Activated B cell treated with CpG ODN at 0.5 μM for 24 hours (primary cell): Measurements from ENCODE around the gene RBM6. TPM values are rescaled to one million over a fixed set of nuclear protein-coding genes. Genes with fewer than 3 reads are reported as not detected.

Source experiments
- ATAC-seq: fragments of 200-7000 bp; cut with Tn5 transposase; one replicate; pipeline ENCODE4 v1.10.0; 2021; ENCODE audit warnings: low read depth, mild to moderate bottlenecking, moderate library complexity
- CTCF ChIA-PET: fragments of 350-600 bp; sonication (Branson Sonifier 250); formaldehyde crosslinking; loops from one replicate; lab custom pipeline; 2021; ENCODE audit warnings: antibody characterized with exemption; lab: Charles Lee
- POLR2A ChIA-PET: fragments of 350-600 bp; sonication (Branson Sonifier 250); formaldehyde crosslinking; loops from one replicate; lab custom pipeline; 2021; ENCODE audit warnings: antibody characterized with exemption; lab: Charles Lee
- DNase-seq: peaks from one replicate; pipeline ENCODE4 v3.0.0; 2022
- H3K27ac Mint-ChIP-seq: one replicate; pipeline ENCODE4 v1.8.0; 2020; ENCODE audit warnings: mixed read lengths
- H3K27me3 Mint-ChIP-seq: one replicate; pipeline ENCODE4 v1.8.0; 2021; ENCODE audit warnings: mixed read lengths
- H3K36me3 Mint-ChIP-seq: one replicate; pipeline ENCODE4 v1.8.0; 2021; ENCODE audit warnings: low read depth, mixed read lengths
- H3K4me1 Mint-ChIP-seq: one replicate; pipeline ENCODE4 v1.8.0; 2021; ENCODE audit warnings: mixed read lengths
- H3K4me3 Mint-ChIP-seq: one replicate; pipeline ENCODE4 v1.8.0; 2020; ENCODE audit warnings: mild to moderate bottlenecking, mixed read lengths
- H3K9me3 Mint-ChIP-seq: one replicate; pipeline ENCODE4 v1.8.0; 2020; ENCODE audit warnings: mixed read lengths
- intact Hi-C: fragments of 100-400 bp; cut with micrococcal nuclease; formaldehyde crosslinking; loops from one replicate; pipeline ENCODE4 v1.15.1; 2024
- total RNA-seq: library from RNA; stranded (reverse); gene quantifications from 2 replicates; pipeline ENCODE4 v1.2.3, GENCODE V29; 2022
- TF ChIP-seq, protein P1 (sequence below): fragments of 200-600 bp; IDR thresholded peaks from one replicate; pipeline ENCODE4 v1.8.0; 2022; ENCODE audit warnings: antibody characterized with exemption, mild to moderate bottlenecking

Gene RBM6
- total RNA-seq, 1 donor from 2014 or later: 172 TPM

DNA sequence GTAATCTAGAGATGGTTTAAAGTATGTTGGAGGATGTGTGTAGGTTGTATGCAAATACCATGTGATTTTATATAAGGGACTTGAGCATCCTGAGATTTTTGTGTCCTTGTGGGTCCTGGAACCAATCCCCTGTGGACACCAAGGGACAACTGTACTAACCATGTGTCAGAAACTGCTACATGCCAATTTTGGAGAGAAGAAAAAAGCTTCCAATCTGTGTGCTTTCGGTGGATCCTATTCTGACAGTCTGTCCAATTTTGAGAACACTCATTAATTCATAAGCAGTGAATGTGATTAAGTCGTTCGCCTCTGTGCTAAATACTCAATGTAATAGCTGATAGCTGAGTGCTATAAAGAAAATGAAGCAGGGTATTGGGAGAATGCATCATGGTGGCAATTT, 61.6 kb downstream of the RBM6 start:
- peaks cover 75% of the 10 kb centered on the region for H3K36me3 Mint-ChIP-seq

DNA sequence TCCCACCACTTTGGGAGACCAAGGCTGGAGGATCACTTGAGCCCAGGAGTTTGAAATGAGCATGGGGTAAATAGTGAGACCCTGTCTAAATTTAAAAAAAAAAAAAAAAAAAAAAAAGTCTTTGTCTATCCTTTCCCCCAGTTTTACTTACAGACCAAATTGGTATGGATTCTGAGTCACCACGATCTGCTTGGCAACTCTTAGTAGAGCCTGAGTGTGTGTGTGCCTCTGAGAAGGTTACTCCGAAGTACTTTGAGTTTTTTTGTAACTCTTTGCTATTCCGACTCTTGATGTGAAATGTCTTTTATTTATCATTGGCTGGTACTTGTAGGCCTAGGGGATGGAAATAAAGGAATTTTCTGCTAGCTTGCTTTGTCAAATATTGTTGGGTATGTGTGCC, 63.3 kb downstream of the RBM6 start:
- Mint-ChIP-seq H3K4me1 (peaks cover 5% of the 10 kb centered on the region), H3K4me3 (no peak overlapping the region), H3K36me3 (peaks cover 67% of the 10 kb centered on the region), H3K9me3 (no peaks in the 10 kb centered on the region), H3K27me3 (no peaks in the 10 kb centered on the region), H3K27ac (no peak overlapping the region)
- ChIA-PET POLR2A (interaction anchor here (0.6 kb wide), 1 partner anchor 56 kb away, joined by 3 read pairs; no protein-coding TSS in a partner anchor), CTCF (no interaction called here)
- DNase-seq: no peak
- ATAC-seq: no peak
- intact Hi-C loops: no loop called here
- TF ChIP-seq, protein P1, sequence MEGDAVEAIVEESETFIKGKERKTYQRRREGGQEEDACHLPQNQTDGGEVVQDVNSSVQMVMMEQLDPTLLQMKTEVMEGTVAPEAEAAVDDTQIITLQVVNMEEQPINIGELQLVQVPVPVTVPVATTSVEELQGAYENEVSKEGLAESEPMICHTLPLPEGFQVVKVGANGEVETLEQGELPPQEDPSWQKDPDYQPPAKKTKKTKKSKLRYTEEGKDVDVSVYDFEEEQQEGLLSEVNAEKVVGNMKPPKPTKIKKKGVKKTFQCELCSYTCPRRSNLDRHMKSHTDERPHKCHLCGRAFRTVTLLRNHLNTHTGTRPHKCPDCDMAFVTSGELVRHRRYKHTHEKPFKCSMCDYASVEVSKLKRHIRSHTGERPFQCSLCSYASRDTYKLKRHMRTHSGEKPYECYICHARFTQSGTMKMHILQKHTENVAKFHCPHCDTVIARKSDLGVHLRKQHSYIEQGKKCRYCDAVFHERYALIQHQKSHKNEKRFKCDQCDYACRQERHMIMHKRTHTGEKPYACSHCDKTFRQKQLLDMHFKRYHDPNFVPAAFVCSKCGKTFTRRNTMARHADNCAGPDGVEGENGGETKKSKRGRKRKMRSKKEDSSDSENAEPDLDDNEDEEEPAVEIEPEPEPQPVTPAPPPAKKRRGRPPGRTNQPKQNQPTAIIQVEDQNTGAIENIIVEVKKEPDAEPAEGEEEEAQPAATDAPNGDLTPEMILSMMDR: no peak

More for the DNA sequence above, 61.6 kb downstream of the RBM6 start:
- TF ChIP-seq, protein P1: no peak
- H3K4me3 Mint-ChIP-seq: no peak overlapping the region
- no peak overlapping the region for H3K27ac Mint-ChIP-seq
- ATAC-seq (no peak), DNase-seq (no peak)
- H3K27me3 Mint-ChIP-seq: no peaks in the 10 kb centered on the region
- ChIA-PET CTCF (no interaction called here), POLR2A (no interaction called here)
- H3K4me1 Mint-ChIP-seq: peaks cover 5% of the 10 kb centered on the region
- no peaks in the 10 kb centered on the region for H3K9me3 Mint-ChIP-seq
- intact Hi-C loops: no loop called here

DNA sequence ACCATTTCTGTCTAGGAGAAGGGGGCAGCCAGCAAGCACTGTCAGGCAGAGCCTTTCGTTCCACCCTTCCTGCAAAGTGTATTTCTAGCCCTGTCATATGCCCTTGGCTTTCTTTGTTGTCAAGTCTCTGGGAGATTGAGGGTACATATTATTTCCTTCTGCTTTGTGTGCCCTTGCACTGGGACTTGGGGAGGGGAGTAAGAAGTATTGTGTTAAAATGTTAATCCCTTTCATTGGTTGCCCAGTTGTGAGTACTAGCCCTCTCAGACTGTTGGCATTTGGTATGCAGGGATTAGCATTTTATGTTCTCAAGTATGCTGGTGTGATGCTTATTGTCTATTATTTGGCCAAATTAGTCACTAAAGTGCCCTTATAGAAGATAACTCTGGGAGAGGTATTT, 63.9 kb downstream of the RBM6 start:
- Mint-ChIP-seq H3K9me3 (no peaks in the 10 kb centered on the region), H3K36me3 (peaks cover 67% of the 10 kb centered on the region), H3K4me3 (no peak overlapping the region), H3K27ac (no peak overlapping the region), H3K27me3 (no peaks in the 10 kb centered on the region), H3K4me1 (peaks cover 5% of the 10 kb centered on the region)
- intact Hi-C loops: no loop called here
- no peak for DNase-seq
- POLR2A ChIA-PET: no interaction called here
- CTCF ChIA-PET: no interaction called here
- no peak for ATAC-seq
- TF ChIP-seq, protein P1: no peak

DNA sequence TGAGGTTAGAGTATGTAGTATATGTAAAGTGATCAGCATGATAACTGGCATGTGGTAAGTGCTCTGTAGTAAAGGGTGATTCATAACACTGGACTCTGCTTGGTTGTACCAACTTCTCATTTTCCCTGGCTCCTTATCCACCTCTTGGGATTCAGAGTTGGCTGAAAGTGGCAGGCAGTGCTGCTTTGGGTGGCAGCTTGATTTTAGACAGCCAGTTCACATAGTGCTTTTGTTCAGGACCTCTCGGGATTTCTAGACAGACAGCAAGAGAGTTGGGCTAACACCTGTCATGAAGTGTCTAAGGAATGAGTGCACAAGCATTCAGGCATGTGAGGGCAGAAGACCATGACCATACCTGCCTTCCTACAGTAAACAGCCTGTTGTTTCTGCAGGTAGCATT, 69.0 kb downstream of the RBM6 start:
- CTCF ChIA-PET: no interaction called here

DNA sequence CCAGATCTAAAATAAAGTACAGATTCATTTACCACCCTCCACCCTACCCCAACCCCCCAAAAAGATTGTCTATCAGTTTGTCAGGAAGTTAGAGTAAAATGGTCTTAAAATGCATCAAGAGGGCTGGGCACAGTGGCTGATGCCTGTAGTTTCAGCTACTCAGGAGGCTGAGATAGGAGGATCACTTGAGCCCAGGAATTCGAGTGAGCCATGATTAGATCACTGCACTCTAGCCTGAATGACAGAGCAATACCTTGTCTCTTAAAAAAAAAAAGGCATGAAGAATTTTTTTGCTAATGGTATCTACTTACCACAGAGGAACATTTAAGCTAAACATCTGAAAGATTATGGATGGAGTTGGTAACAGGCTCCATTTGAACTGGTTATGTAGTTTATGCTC, 71.0 kb downstream of the RBM6 start:
- ATAC-seq (no peak), DNase-seq (no peak)
- no peaks in the 10 kb centered on the region for H3K9me3 Mint-ChIP-seq
- TF ChIP-seq, protein P1: no peak
- no peaks in the 10 kb centered on the region for H3K27me3 Mint-ChIP-seq
- H3K4me3 Mint-ChIP-seq: no peak overlapping the region
- intact Hi-C loops: no loop called here
- ChIA-PET POLR2A (interaction anchor here (0.7 kb wide), 1 partner anchor 82 kb away, joined by 3 read pairs; the partner anchor contains the start of gene MON1A), CTCF (no interaction called here)
- no peak overlapping the region for H3K27ac Mint-ChIP-seq
- H3K36me3 Mint-ChIP-seq: peaks cover 44% of the 10 kb centered on the region
- peaks cover 4% of the 10 kb centered on the region for H3K4me1 Mint-ChIP-seq

More for the DNA sequence above, 69.0 kb downstream of the RBM6 start:
- Mint-ChIP-seq H3K4me3 (no peak overlapping the region), H3K27me3 (no peaks in the 10 kb centered on the region), H3K9me3 (no peaks in the 10 kb centered on the region), H3K36me3 (peaks cover 44% of the 10 kb centered on the region), H3K27ac (no peak overlapping the region), H3K4me1 (peaks cover 5% of the 10 kb centered on the region)
- TF ChIP-seq, protein P1: no peak
- ATAC-seq: no peak
- no peak for DNase-seq
- POLR2A ChIA-PET: no interaction called here
- intact Hi-C loops: no loop called here
